GM10248 (cell line): ENCODE data around the gene DPP7.
"Not testable (repeated sequence)": the region's sequence is repeated elsewhere in the genome, so short reads cannot be mapped to it uniquely, and the experiment has no call there.

ENCODE experiments used
- CTCF ChIA-PET: fragments of 300-600 bp; sonication (Branson Sonifier 250); formaldehyde crosslinking; extraction: SDS; loops from one replicate; lab custom pipeline; 2021; ENCODE audit warnings: antibody characterized with exemption; lab: Yijun Ruan, JAX
- POLR2A ChIA-PET: fragments of 350-650 bp; sonication (Branson Sonifier 250); formaldehyde crosslinking; extraction: SDS; loops from one replicate; lab custom pipeline; 2020; ENCODE audit warnings: antibody characterized with exemption; lab: Yijun Ruan, JAX
- DNase-seq: peaks from one replicate; pipeline ENCODE4 v3.0.0; 2012; ENCODE audit errors: extremely low spot score
- TF ChIP-seq, protein P1 (sequence below): IDR thresholded peaks from 2 replicates; pipeline ENCODE4 v1.5.1; 2012; ENCODE audit warnings: mild to moderate bottlenecking, low read depth; ENCODE audit errors: extremely low read depth, missing control alignments, control extremely low read depth

DPP7 gene

DNA sequence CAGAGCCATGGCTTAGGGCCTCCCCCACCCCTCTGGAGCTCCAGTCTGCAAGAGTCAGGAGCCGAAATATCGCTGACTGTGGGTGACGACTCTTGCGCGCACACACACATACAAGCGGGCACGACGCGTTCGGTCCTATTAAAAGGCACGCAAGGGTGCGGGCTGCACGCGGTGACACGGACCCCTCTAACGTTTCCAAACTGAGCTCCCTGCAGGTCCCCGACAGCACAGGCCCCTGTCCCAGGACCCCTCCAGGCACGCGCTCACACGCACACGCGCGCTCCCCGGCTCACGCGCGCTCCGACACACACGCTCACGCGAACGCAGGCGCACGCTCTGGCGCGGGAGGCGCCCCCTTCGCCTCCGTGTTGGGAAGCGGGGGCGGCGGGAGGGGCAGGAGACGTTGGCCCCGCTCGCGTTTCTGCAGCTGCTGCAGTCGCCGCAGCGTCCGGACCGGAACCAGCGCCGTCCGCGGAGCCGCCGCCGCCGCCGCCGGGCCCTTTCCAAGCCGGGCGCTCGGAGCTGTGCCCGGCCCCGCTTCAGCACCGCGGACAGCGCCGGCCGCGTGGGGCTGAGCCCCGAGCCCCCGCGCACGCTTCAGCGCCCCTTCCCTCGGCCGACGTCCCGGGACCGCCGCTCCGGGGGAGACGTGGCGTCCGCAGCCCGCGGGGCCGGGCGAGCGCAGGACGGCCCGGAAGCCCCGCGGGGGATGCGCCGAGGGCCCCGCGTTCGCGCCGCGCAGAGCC lies 24.4 kb upstream of the DPP7 start, which contains the start of gene GRIN1:
TSS of gene GRIN1 (plus strand) at position 433 of the 746 bp plus-strand sequence. CDS start 333 bp downstream, outside the sequence.
- DNase-seq = no peak
- TF ChIP-seq, protein P1, sequence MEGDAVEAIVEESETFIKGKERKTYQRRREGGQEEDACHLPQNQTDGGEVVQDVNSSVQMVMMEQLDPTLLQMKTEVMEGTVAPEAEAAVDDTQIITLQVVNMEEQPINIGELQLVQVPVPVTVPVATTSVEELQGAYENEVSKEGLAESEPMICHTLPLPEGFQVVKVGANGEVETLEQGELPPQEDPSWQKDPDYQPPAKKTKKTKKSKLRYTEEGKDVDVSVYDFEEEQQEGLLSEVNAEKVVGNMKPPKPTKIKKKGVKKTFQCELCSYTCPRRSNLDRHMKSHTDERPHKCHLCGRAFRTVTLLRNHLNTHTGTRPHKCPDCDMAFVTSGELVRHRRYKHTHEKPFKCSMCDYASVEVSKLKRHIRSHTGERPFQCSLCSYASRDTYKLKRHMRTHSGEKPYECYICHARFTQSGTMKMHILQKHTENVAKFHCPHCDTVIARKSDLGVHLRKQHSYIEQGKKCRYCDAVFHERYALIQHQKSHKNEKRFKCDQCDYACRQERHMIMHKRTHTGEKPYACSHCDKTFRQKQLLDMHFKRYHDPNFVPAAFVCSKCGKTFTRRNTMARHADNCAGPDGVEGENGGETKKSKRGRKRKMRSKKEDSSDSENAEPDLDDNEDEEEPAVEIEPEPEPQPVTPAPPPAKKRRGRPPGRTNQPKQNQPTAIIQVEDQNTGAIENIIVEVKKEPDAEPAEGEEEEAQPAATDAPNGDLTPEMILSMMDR = no peak
- POLR2A ChIA-PET = interaction anchor here (0.6 kb wide), 1 partner anchor 102 kb away, joined by 3 read pairs; the partner anchor contains the start of gene TUBB4B
- CTCF ChIA-PET = interaction anchor here (0.9 to 1.5 kb wide), 4 partner anchors 18 to 69 kb away, joined by 3 read pairs; partner anchors contain the start of gene SAPCD2

DNA sequence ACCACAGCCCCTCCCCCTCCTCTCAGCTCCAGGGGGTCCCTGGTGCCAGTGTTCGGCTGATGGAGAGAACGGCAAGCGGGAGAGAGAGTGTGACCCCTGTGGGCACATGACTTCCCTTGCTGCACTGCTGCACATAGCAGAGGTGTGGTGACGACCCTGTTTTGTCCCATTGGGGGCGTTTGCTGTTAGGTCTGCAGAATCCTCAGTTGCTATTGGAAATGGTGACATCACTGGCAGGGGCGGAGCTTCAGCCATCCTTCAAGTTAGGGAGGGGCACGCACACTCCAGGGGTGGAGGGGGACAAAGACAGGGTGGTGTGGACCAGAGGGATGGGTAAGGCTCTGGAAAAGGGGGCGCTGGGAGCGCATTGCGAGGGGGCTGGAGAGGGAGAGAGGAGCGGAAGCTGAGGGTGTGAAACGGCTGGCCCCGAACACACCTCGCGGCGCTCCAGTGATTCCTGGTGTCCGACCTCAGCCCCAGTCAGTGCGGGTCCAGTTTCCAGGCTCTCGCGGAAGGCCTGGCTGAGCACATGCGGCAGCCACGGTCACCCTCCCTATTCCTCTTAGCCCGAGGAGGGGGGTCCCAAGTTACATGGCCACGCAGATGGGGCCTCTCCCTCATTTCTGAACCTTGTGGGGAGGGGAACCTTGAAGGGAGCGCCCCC lies 23.7 kb upstream of the DPP7 start:
- ChIA-PET POLR2A (interaction anchor here (0.6 kb wide), 1 partner anchor 103 kb away, joined by 3 read pairs; the partner anchor contains the start of gene TUBB4B), CTCF (interaction anchor here (0.8 to 2.0 kb wide), 5 partner anchors 19 to 98 kb away, joined by 3 to 6 read pairs (median 3); partner anchors contain the start of gene SAPCD2)
- TF ChIP-seq, protein P1 = no peak
- DNase-seq = no peak

DNA sequence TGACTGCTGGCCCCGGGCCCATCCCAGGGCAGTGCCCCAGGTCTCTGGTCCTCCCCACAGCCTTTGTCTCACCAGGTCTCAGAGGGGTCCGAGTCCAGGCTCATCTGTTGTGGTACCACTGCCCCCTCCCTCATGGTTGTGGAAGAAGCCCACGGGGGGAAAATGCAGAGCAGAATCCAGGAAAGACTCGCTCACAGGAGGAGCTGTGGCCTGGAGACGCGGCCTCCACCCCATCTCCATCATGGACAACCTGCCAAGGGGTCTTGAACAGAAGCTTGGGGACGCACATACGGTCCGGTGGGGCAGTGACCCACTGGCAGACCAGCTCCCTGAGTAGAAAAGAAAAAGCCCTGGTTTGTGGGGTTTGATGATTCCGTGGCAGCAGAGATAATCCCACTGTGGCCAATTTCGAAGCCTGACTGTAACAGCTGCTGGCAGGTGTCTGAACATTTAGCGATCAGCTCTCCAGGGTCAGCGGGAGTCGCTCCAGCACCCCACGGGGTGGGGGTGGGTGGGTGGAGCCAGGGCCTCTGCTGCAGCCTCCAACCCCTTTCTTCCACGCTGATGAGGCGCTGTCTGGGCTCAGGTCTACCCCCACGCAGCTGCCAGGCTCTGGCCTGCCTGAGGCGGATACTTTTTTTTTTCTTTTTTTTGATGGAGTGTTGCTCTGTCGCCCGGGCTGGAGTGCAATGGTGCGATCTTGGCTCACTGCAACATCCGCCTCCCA lies 22.5 kb upstream of the DPP7 start:
- DNase-seq = no peak
- TF ChIP-seq, protein P1 = no peak
- CTCF ChIA-PET = interaction anchor here (0.7 to 2.0 kb wide), 3 partner anchors 41 to 100 kb away, joined by 3 to 6 read pairs (median 3); partner anchors contain the start of gene TPRN
- POLR2A ChIA-PET = interaction anchor here (0.6 kb wide), 1 partner anchor 57 kb away, joined by 9 read pairs; no protein-coding TSS in a partner anchor

DNA sequence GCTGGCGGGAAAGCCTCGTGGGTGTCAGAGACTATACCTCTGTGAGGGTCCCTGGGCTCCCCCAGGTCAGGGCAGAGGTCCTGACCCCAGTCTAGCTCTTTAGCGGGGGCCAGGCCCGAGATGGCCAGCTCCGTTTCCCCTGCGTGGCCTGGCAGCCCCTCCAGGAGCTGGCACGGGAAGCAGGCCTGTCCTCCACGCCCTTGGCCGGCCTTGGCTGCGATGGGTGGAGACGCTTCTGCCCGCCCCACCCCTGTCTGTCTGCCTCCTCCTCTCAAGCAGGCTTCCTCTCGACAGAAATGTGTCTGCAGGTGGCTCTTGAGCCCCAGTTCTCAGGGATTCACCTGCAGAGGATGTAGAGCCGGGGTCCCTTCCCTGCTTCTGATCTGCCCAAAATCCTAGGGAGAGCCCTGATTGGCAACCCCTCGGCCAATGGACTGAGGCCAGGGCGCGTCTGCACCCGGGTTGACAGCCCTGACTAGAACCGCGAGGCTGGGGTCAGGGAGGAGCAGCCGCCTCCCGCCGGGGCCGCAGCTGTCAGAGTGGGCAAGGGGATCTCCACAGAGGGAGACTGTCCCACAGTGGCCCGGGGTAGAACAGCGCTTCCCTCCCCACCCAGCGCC lies 21.8 kb upstream of the DPP7 start:
- POLR2A ChIA-PET = interaction anchor here (0.6 kb wide), 1 partner anchor 57 kb away, joined by 9 read pairs; no protein-coding TSS in a partner anchor
- TF ChIP-seq, protein P1 = no peak
- CTCF ChIA-PET = interaction anchor here (0.7 to 2.0 kb wide), 3 partner anchors 40 to 100 kb away, joined by 3 to 6 read pairs (median 3); partner anchors contain the start of gene TPRN
- no peak for DNase-seq

DNA sequence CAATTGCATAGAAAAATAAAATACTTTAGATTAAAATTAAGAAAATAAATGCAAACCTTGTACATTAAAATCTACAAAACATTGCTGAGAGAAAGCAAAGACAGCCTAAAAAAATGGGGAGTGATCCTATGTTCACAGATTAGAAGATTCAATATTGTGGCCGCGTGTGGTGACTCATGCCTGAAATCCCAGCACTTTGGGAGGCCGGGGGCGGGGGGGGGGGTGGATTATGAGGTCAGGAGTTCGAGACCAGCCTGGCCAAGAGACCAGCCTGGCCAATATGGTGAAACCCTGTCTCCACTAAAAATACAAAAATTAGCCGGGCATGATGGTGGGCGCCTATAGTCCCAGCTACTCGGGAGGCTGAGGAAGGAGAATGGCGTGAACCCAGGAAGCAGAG lies 20.6 kb upstream of the DPP7 start:
- not testable (repeated sequence) for DNase-seq

DNA sequence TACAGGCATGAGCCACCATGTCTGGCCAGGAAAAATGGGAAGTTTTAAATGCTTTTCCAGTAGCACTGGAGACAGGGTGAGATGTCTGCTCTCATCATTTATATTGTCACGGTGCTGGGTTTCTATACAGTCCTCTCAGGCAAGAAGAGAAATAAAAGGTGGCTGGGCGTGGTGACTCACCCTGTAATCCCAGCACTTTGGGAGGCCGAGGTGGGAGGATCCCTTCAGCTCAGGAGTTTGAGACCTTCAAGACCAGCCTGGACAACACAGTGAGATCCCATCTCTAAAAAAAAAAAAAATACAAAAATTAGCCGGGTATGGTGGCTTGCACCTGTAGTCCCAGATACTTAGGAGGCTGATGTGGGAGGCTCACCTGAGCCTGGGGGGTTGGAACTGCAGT lies 19.7 kb upstream of the DPP7 start:
- CTCF ChIA-PET = no interaction called here
- TF ChIP-seq, protein P1 = no peak
- DNase-seq = no peak
- POLR2A ChIA-PET = no interaction called here

More for the DNA sequence above, 20.6 kb upstream of the DPP7 start:
- POLR2A ChIA-PET, CTCF ChIA-PET: not testable (repeated sequence)
